Stimulated activated CD4-positive, alpha-beta T cell treated with anti-CD3 and anti-CD28 coated beads, Interleukin-12 subunit alpha, Interleukin-12 subunit beta, amount 100 ng/mL, for 4 hours (primary cell): ENCODE measurements around the gene MYADM.
A peak's percentile ranks its signal among the peaks of the same experiment; 100 is the strongest.
"Not testable (repeated sequence)": the region's sequence is repeated elsewhere in the genome, so short reads cannot be mapped to it uniquely, and the experiment has no call there.

ENCODE experiments used
- DNase-seq: peaks from one replicate; pipeline ENCODE4 v3.0.0-alpha.2; 2020

Gene MYADM

GRCh38 chr19:53867225-53868090 lies at the start of gene MYADM:
TSS of gene MYADM (plus strand) at chr19:53867883. CDS start at chr19:53873530, 5,647 bp downstream.
- peak; percentile 97 for DNase-seq

- DNase-seq = no peak
These were observed 48.9 kb upstream of the MYADM start for GRCh38 chr19:53818756-53819155.

- no peak for DNase-seq
These were observed 47.8 kb upstream of the MYADM start for GRCh38 chr19:53819861-53820260.

GRCh38 chr19:53823380-53824120 lies 44.1 kb upstream of the MYADM start:
- no peak for DNase-seq

GRCh38 chr19:53824134-53824611 lies 43.5 kb upstream of the MYADM start, which contains the start of gene NLRP12:
TSS of gene NLRP12 (minus strand) at chr19:53824314. CDS start at chr19:53824174, 140 bp downstream.
- DNase-seq = no peak

GRCh38 chr19:53826876-53827275 lies 40.8 kb upstream of the MYADM start:
- no peak for DNase-seq

- no peak for DNase-seq
These were observed 39.2 kb upstream of the MYADM start for GRCh38 chr19:53828531-53828930.

- DNase-seq = not testable (repeated sequence)
These were observed 34.8 kb upstream of the MYADM start for GRCh38 chr19:53832861-53833260.

GRCh38 chr19:53838446-53838845 lies 29.2 kb upstream of the MYADM start:
- DNase-seq = not testable (repeated sequence)

- DNase-seq = not testable (repeated sequence)
These were observed 27.4 kb upstream of the MYADM start for GRCh38 chr19:53840241-53840640.

- DNase-seq = not testable (repeated sequence)
These were observed 26.8 kb upstream of the MYADM start for GRCh38 chr19:53840914-53841313.

GRCh38 chr19:53844849-53845246 lies 22.8 kb upstream of the MYADM start:
- DNase-seq = no peak

- no peak for DNase-seq
These were observed 20.1 kb upstream of the MYADM start for GRCh38 chr19:53847555-53847954.

GRCh38 chr19:53849237-53849676 lies 18.4 kb upstream of the MYADM start:
- DNase-seq = no peak

- DNase-seq = no peak
These were observed 14.0 kb upstream of the MYADM start for GRCh38 chr19:53853707-53854106.

GRCh38 chr19:53864308-53864836 lies 3.3 kb upstream of the MYADM start:
- DNase-seq = no peak

GRCh38 chr19:53865523-53865917 lies 2.2 kb upstream of the MYADM start:
- no peak for DNase-seq

- DNase-seq = peak; percentile 44
These were observed 1.5 kb upstream of the MYADM start for GRCh38 chr19:53865918-53866864.

- no peak for DNase-seq
These were observed 838 bp upstream of the MYADM start for GRCh38 chr19:53866865-53867224.

- no peak for DNase-seq
These were observed 608 bp downstream of the MYADM start for GRCh38 chr19:53868091-53868891.
